ENCODE results near the gene RIN2.

RIN2 gene

GRCh38 chr20:19756761-19757486 is 1.1 kb upstream of the RIN2 start:
- Histone ChIP-seq H3K27me3 (ENCODE audit: insufficient read depth, low read length) (no peaks in the 10 kb centered on the region), H3K4me2 (ENCODE audit: low read length) (no peak overlapping the region), H3K9me3 (ENCODE audit: low read length) (no peaks in the 10 kb centered on the region), H3K4me1 (ENCODE audit: insufficient read depth, low read length, severe bottlenecking) (no peaks in the 10 kb centered on the region), H4K20me1 (ENCODE audit: insufficient read depth, low read length) (no peaks in the 10 kb centered on the region), H3K36me3 (ENCODE audit: insufficient read depth, low read length) (no peaks in the 10 kb centered on the region), H2AFZ (ENCODE audit: low read length) (no peak overlapping the region), H3K9ac (ENCODE audit: low read length) (no peak overlapping the region), H3K79me2 (ENCODE audit: insufficient read depth, low read length) (no peaks in the 10 kb centered on the region), H3F3A (ENCODE audit: insufficient read depth, low read length) (no peaks in the 10 kb centered on the region), H3K9me2 (ENCODE audit: low read depth, low read length) (no peaks in the 10 kb centered on the region), H3K4me3 (ENCODE audit: low read depth, low read length, poor library complexity, severe bottlenecking) (no peak overlapping the region), H3K27ac (ENCODE audit: low read depth, low read length, poor library complexity, severe bottlenecking) (no peak overlapping the region)
- no peak for TF ChIP-seq EZH2 (IDR thresholded peaks at IDR 0.05; ENCODE audit: borderline replicate concordance, low read length)
- no peak for TF ChIP-seq CTCF (IDR thresholded peaks at IDR 0.05; ENCODE audit: low read length)

DNA sequence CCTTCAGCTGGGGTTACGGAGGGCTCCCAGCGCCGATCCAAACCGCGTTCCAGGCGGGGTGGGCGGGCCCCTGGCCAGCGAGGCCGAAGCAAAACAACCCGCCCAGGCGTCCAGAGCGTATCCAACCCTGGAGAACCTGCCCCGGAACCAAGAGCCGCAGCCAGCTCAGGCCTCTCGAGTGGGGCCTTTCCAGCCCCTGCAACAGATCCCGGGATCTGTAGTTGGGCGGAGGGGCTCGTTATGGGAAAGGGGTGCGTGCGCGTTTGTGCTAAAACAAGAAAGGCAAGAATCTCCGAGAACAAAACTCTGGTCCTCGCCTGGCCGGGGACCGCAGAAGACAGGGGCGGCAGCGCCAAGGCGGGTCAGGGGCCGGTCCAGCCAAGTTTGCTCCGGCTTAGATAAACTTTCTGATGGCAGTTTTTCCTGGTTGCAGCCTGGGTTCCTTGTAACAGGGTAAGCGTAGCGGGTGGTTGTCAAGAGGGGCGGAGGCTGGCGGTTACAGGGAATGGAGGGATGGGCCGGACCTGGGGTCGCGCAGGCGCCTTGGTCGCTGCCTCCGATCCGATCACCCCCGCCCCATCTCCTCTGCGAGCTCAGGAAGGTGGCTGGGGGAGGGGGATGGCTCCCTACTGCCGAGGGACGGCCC is 448 bp upstream of the RIN2 start:
- H3K36me3 ChIP-seq (ENCODE audit: insufficient read depth, low read length), result no peaks in the 10 kb centered on the region
- no peak overlapping the region for H2AFZ ChIP-seq (ENCODE audit: low read length)
- no peaks in the 10 kb centered on the region for H4K20me1 ChIP-seq (ENCODE audit: insufficient read depth, low read length)
- H3K27ac ChIP-seq (ENCODE audit: low read depth, low read length, poor library complexity, severe bottlenecking), result no peak overlapping the region
- H3K9me2 ChIP-seq (ENCODE audit: low read depth, low read length), result no peaks in the 10 kb centered on the region
- H3K79me2 ChIP-seq (ENCODE audit: insufficient read depth, low read length), result no peaks in the 10 kb centered on the region
- TF ChIP-seq EZH2 (IDR thresholded peaks at IDR 0.05; ENCODE audit: borderline replicate concordance, low read length) (no peak), CTCF (IDR thresholded peaks at IDR 0.05; ENCODE audit: low read length) (no peak)
- no peaks in the 10 kb centered on the region for H3K9me3 ChIP-seq (ENCODE audit: low read length)
- H3K4me3 ChIP-seq (ENCODE audit: low read depth, low read length, poor library complexity, severe bottlenecking), result no peak overlapping the region
- H3F3A ChIP-seq (ENCODE audit: insufficient read depth, low read length), result no peaks in the 10 kb centered on the region
- H3K4me1 ChIP-seq (ENCODE audit: insufficient read depth, low read length, severe bottlenecking), result no peaks in the 10 kb centered on the region
- H3K9ac ChIP-seq (ENCODE audit: low read length), result no peak overlapping the region
- H3K4me2 ChIP-seq (ENCODE audit: low read length), result no peak overlapping the region
- no peaks in the 10 kb centered on the region for H3K27me3 ChIP-seq (ENCODE audit: insufficient read depth, low read length)

DNA sequence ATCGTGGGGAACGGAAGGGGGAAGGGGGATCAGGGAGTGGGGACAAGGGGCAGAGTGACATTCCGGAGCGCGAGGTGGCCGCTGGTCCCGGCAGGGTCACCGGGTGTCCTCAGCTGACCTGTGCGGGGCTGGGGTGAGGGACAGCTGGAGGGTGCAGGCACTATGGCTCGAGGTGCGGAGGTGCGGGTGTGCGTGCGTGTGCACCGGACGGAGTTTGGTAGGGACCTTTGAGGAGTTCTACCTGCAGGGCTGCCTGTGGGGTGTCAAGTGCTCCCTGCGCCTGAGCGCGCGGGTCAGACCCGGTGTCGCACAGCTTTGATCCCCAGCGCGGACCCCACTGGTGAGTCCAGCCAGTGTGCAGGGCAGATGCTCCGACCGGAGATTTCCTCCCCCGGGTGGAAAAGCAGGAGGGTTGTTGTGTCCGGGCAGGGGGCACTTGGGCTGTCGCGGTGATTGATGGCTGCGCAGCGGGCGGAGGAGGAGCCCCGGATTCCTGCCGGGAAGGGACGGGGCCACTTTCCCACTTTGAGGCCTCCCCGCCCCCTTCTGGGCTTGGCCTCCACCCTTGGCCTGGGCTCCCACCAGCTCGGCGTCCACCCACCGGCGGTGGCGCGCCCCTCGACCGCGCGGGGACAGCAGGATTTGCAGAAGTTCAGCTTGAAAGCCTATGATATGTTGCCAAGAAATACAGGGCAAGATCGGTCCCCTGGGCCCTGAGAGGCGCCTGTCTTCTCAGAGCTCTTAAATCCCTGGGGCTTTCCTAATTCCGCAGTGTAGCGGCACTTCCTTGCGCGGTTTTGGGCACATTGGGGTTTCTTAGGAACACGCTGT is 658 bp downstream of the RIN2 start:
- H2AFZ ChIP-seq (ENCODE audit: low read length), result no peak overlapping the region
- H3K9me3 ChIP-seq (ENCODE audit: low read length), result no peaks in the 10 kb centered on the region
- no peaks in the 10 kb centered on the region for H4K20me1 ChIP-seq (ENCODE audit: insufficient read depth, low read length)
- no peak overlapping the region for H3K4me3 ChIP-seq (ENCODE audit: low read depth, low read length, poor library complexity, severe bottlenecking)
- no peak for TF ChIP-seq CTCF (IDR thresholded peaks at IDR 0.05; ENCODE audit: low read length)
- TF ChIP-seq EZH2 (IDR thresholded peaks at IDR 0.05; ENCODE audit: borderline replicate concordance, low read length), result no peak
- H3K27ac ChIP-seq (ENCODE audit: low read depth, low read length, poor library complexity, severe bottlenecking), result no peak overlapping the region
- H3F3A ChIP-seq (ENCODE audit: insufficient read depth, low read length), result no peaks in the 10 kb centered on the region
- H3K27me3 ChIP-seq (ENCODE audit: insufficient read depth, low read length), result no peaks in the 10 kb centered on the region
- no peaks in the 10 kb centered on the region for H3K4me1 ChIP-seq (ENCODE audit: insufficient read depth, low read length, severe bottlenecking)
- H3K79me2 ChIP-seq (ENCODE audit: insufficient read depth, low read length), result no peaks in the 10 kb centered on the region
- no peaks in the 10 kb centered on the region for H3K9me2 ChIP-seq (ENCODE audit: low read depth, low read length)
- H3K4me2 ChIP-seq (ENCODE audit: low read length), result no peak overlapping the region
- no peak overlapping the region for H3K9ac ChIP-seq (ENCODE audit: low read length)
- no peaks in the 10 kb centered on the region for H3K36me3 ChIP-seq (ENCODE audit: insufficient read depth, low read length)

Measured in OCI-LY1 (cell line).